Activated CD4-positive, alpha-beta T cell treated with anti-CD3 and anti-CD28 coated beads, Interleukin-2, amount 50 U/mL, for 48 hours (primary cell): ENCODE measurements around the gene PSD2.

Source experiments
- DNase-seq, 2 experiments: peaks; one replicate each; pipeline ENCODE4 v3.0.0-alpha.2; 2020

Gene PSD2

GRCh38 chr5:139814191-139814601 lies 18.6 kb downstream of the PSD2 start:
- no peak for DNase-seq

- DNase-seq, result no peak
These were observed 19.2 kb downstream of the PSD2 start for GRCh38 chr5:139814704-139815280.

GRCh38 chr5:139816566-139816965 lies 21.0 kb downstream of the PSD2 start:
- DNase-seq, result no peak

GRCh38 chr5:139817362-139817761 lies 21.8 kb downstream of the PSD2 start:
- DNase-seq, result no peak

- DNase-seq, result no peak
These were observed 22.4 kb downstream of the PSD2 start for GRCh38 chr5:139817970-139818369.

- no peak for DNase-seq
These were observed 24.5 kb downstream of the PSD2 start for GRCh38 chr5:139820130-139820529.

- DNase-seq, result no peak
These were observed 25.0 kb downstream of the PSD2 start for GRCh38 chr5:139820606-139821005.

GRCh38 chr5:139821806-139822552 lies 26.4 kb downstream of the PSD2 start:
- DNase-seq, result no peak

GRCh38 chr5:139822553-139823425 lies 27.2 kb downstream of the PSD2 start:
- DNase-seq, result no peak

- DNase-seq, result no peak
These were observed 28.2 kb downstream of the PSD2 start for GRCh38 chr5:139823757-139824355.

GRCh38 chr5:139825690-139826089 lies 30.1 kb downstream of the PSD2 start:
- no peak for DNase-seq

- no peak for DNase-seq
These were observed 32.7 kb downstream of the PSD2 start for GRCh38 chr5:139828207-139828895.

GRCh38 chr5:139829471-139829870 lies 33.9 kb downstream of the PSD2 start:
- DNase-seq, result no peak

- DNase-seq, result no peak
These were observed 36.0 kb downstream of the PSD2 start for GRCh38 chr5:139831624-139832023.

GRCh38 chr5:139833525-139833924 lies 37.9 kb downstream of the PSD2 start:
- no peak for DNase-seq

- no peak for DNase-seq
These were observed 40.0 kb downstream of the PSD2 start for GRCh38 chr5:139835656-139836055.

- DNase-seq, result no peak
These were observed 41.0 kb downstream of the PSD2 start for GRCh38 chr5:139836469-139837208.

GRCh38 chr5:139837711-139838380 lies 42.2 kb downstream of the PSD2 start:
- no peak for DNase-seq

GRCh38 chr5:139838381-139839197 lies 43.0 kb downstream of the PSD2 start:
- no peak for DNase-seq

GRCh38 chr5:139839232-139839815 lies 43.7 kb downstream of the PSD2 start:
- DNase-seq, result no peak
